HT1080 (cell line): ENCODE data around the gene PXK. TPM values are rescaled to one million over a fixed set of nuclear protein-coding genes. Genes with fewer than 3 reads are reported as not detected.
A peak's percentile ranks its signal among the peaks of the same experiment; 100 is the strongest.
"Not testable (repeated sequence)": the region's sequence is repeated elsewhere in the genome, so short reads cannot be mapped to it uniquely, and the experiment has no call there.

Experiments used
- DNase-seq: peaks from one replicate; pipeline ENCODE4 v3.0.0-alpha.2; 2015; ENCODE audit warnings: low read depth
- polyA plus RNA-seq, 2 experiments: library from polyadenylated mRNA; depleted of rRNA; stranded (reverse); fragments of >200 nt; gene quantifications; 2 replicates each; pipeline ENCODE4 v1.2.3, GENCODE V29; 2015
- total RNA-seq: library from RNA; depleted of rRNA; stranded (reverse); fragments of >200 nt; shearing (Covaris generic); gene quantifications from 2 replicates; pipeline ENCODE4 v1.2.3, GENCODE V29; 2014; rRNA removed

The PXK gene
- 19.6 and 23.3 TPM in 2 replicates for total RNA-seq
- polyA plus RNA-seq (2015; cell fraction: cytosol; rRNA removed) = 28.9 and 39.7 TPM in 2 replicates
- polyA plus RNA-seq (2015; cell fraction: nucleus; rRNA removed) = 42.4 and 42.7 TPM in 2 replicates

DNA sequence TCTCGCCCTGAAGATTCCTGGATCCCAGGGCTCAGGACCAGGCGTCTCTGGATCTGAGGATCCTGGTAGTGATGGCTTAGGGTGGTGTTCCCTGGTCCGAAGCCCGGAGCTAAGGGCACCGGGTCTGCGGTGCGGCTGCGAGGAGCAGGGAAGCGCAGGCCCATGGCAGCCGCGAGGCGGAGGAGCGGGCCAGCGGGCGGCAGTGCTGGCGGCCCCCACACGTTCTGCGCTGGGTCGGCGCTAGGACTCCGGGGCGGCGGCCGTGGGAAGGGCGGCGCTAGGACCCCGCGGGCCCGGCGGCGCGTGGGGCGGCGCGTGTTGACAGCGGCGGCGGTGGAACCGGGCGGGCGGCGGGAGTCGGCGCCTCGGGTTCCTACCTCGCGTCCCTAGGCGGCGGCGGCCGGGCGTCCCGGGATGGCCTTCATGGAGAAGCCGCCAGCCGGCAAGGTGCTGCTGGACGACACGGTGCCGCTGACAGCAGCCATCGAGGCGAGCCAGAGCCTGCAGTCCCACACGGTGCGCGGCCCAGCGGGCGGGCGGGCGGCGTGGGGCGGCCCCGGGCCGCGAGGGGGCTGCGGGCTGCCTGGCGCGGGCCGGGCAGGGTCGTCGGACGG is at the start of gene PXK:
PXK (plus strand) TSS at position 318 of the 614 bp plus-strand sequence; CDS start at position 415, 97 bp downstream.
- DNase-seq = peak; percentile 69

DNA sequence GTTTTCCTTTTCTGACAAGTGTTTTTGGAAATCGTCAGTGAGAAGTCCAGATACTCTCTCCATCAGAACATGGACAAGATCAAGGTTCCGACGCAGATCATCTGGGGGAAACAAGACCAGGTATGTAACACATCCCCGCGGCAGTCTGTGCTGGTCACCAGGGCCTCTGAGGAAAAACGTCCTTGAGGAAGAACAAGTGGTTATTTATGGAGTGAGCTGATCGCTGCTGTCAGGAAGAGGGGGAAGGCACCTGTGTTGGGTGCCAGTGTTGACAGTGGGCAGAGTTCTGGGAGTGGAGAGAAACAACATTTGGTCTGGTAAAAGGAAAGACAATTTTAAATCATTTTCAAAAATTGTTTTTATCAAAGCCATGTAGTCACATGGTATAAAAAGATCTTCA is 47.4 kb upstream of the PXK start:
- DNase-seq = no peak

DNA sequence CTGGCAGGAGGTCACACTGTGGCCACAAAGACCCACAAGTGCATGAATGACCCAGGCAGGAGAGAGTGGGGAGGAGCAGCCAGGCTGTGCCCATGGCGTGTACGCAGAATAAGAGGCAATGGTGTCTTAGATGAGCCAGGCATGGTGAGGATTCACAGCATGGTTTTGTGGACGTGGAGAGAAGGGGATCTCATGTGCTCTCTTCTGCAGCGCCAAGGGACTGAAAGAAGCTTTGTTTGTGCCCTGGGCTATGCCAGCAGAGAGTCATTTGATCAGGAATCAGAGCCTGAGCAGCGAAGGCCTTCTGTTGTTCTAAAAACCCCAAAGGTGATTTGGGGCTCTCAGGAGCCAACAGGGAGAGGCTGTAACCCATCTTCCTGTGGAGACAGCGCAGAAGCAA is 45.3 kb upstream of the PXK start:
- no peak for DNase-seq

DNA sequence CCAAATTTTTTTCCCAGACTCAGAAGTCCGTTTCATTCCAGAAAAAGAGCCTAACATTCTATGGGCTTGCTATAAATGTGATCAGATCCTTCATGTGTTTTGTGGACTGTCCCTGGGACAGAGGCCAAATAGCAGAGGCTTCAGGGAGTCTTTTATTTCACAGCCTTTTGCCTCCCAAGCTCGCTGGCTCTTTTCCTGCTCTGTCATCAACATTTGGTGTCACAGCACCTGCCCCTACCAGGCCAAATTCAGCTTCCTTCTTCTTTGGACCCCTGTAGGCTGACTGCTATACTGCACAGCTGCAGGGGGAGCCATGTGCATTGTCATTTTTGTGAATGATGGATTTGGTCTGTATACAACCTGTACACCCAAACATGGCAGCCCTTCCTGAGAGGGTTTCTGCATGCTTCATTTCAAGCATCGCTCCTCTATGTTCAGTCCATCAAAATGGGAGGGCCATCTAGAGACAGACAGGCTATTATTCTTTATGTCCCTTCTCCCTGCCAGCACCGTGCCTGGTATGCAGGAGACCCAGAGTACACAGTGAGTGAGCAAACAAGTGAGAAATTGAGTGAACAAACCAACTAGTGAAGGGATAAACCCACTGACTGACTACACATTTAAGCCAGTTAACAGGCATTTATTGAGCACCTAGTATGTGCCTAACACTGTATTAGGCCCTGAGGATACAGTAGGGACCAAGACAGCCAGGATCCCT is 44.5 kb upstream of the PXK start:
- DNase-seq = no peak

DNA sequence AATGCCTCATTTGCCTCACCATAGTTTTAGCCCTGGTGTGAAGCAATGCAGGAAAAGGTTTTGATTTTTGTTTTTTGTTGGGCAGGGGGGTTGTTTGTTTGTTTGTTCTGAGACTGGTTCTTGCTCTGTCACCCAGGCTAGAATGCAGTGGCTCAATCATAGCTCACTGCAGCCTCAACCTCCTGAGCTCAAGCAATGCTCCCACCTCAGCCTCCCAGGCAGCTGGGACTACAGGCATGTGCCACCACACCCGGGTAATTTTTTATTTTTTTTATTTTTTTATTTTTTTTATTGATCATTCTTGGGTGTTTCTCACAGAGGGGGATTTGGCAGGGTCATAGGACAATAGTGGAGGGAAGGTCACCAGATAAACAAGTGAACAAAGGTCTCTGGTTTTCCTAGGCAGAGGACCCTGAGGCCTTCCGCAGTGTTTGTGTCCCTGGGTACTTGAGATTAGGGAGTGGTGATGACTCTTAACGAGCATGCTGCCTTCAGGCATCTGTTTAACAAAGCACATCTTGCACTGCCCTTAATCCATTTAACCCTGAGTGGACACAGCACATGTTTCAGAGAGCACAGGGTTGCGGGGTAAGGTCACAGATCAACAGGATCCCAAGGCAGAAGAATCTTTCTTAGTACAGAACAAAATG is 43.6 kb upstream of the PXK start:
- DNase-seq = not testable (repeated sequence)

DNA sequence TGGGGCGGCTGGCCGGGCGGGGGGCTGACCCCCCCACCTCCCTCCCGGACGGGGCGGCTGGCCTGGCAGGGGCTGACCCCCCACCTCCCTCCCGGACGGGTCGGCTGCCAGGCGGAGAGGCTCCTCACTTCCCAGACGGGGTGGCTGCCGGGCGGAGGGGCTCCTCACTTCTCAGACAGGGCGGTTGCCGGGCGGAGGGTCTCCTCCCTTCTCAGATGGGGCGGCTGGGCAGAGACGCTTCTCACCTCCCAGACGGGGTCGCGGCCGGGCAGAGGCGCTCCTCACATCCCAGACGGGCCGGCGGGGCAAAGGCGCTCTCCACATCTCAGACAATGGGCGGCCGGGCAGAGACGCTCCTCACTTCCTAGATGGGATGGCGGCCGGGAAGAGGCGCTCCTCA is 42.2 kb upstream of the PXK start:
- not testable (repeated sequence) for DNase-seq

DNA sequence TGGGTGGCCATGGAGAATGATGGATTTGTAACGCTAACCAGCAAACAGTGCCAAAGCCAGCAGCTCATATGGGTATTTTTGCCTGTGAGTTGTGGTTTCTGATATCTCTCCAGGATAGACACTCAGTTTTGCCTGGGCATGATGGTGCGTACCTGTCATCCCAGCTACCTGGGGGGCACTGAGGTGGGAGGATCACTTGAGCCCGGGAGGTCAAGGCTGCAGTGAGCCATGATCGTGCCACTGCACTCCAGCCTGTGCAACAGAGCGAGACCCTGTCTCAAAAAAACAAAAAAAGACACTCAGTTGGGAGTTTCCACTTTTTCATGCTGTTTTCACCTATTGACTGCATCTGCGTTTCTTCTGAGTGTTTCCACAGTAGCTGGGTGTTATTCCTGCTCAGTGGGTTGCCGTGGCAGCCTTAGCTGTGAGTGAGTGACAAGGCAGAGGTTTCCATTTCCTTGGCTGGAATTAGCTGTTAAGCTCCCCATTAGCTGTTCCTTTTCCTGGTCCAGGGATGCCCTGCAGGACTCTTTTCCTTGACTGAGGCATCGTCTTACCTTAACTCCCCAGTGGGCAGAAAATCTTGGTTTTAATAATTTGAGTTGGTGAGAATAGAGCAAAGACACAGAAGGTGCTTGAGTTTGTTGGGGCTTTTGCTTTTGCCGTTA is 40.9 kb upstream of the PXK start:
- no peak for DNase-seq

DNA sequence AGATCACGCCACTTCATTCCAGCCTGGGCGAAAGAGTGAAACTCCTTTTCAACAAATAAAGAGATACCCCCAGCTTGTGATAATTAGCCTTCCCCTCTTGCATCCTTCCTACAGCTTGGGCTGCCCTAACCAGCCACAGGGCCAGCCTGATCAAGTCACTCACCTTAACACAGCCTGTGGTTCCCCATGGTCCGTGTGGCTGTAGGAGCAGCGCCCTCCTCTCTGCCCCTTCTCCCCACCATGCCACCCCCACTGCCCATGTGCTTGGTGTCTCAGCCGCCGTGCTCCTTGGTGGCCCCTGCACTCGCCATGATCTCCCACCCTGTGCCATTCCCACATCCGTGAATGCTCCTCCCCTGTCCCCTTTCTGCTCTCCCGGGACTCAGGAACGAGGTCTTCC is 39.8 kb upstream of the PXK start:
- DNase-seq = no peak

DNA sequence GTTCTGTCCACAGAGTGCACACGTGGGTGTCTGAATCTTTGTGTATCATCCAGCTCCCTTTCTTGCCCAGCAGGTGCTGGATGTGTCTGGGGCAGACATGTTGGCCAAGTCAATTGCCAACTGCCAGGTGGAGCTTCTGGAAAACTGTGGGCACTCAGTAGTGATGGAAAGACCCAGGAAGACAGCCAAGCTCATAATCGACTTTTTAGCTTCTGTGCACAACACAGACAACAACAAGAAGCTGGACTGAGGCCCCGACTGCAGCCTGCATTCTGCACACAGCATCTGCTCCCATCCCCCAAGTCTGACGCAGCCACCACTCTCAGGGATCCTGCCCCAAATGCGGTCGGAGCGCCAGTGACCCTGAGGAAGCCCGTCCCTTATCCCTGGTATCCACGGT is 39.2 kb upstream of the PXK start:
- DNase-seq = no peak

DNA sequence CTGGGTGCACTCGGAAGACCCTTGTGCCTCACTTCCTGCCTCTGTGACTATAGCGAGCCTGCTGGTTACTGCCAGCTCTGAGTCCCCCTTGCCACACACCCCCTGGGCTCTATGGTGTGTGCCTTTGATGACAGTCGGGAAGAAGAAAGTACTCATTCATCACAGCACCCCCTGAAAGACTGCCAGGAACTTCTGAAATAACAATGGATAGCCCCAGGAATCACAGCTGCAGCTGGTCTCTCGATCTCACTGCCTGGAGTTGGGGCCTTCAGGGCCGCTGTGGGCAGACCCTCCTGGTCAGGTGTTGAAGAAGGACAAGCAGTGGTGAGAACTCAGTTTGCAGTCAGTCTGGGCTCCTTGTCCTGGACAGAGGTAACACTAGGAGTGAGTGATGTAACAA is 36.4 kb upstream of the PXK start:
- no peak for DNase-seq

DNA sequence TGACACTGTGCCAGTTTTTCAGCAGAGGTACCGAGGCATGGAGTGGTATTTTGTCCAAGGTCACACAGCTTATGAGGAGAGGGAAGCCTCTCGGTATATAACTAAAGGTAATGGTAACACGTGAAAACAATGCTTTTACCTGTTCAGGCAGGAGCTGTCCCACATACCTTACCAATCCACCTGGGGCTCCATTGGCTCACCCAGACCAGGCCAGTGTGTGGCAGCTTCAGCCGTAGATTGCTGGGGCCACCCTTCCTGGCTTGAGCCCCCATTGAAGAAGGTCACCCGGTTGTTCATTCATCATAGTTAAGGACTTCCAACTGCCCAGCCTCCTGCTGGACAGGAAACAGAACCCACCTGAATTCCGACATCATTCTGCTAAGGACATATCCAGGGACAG is 35.8 kb upstream of the PXK start:
- DNase-seq = no peak

DNA sequence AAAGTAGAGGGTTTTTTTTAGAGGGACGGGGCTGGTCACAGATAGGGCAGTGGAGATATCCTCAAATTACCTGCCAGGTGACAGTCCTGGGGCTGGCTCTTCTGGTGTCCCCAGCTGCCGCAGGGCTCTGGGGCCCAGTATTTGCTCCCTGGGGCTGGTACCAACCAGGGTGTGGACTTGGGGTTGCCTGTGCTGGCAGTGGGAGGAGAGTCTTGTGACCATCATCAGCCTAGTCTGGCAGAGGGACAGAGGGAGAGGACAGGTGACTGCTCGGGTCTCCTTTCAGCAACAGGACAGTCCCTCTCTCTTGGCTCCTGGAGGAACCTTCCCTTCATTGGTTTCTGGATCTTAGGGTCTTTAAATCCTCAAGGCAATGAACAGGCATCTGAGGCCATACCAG is 34.5 kb upstream of the PXK start:
- DNase-seq = no peak

DNA sequence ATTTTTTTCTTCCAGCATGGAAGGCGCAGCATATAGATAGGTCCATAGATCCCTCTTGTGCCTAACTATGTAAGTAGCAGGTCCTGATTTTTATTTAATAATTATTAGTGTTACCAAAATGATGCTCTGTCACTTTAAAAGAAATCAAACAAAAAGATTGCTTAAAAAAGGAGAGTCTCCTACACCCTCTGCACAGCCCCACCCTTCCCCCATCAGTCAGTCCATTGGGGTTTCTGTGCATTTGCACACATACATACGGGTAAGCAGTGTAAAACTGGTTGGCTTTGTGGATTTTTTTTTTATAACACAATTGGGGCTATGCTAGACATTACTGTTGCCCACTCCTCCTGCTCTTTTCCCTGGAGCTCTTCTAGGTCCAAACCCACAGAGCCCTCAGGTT is 33.6 kb upstream of the PXK start:
- no peak for DNase-seq

DNA sequence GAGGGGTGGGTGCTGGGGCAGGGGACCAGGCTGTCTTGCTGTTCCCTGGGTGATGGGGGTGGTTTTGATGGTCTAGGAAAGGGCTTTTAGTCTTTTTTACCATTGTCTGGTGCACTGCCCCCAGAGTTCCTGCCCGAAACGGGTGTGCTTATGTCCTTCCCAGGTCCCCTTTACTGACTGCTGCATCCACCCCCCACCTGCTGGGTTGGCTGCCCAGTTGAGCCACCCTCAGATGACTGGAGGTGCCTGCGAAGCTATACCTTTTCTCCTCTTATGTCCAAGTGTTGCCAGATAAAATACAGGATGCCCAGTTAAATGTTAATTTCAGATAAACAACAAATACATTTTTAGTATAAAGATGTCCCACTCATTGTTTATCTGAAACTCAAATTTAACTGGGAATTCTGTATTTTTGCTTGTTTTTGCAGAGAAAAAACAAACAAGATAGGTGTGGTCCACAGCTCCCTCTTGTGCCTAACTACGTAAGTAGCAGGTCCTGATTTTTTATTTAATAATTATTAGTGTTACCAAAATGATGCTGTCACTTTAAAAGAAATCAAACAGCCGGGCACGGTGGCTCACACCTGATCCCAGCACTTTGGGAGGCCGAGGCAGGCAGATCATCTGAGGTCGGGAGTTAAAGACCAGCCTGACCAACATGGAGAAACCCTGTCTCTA is 32.7 kb upstream of the PXK start:
- DNase-seq = peak; percentile 33

DNA sequence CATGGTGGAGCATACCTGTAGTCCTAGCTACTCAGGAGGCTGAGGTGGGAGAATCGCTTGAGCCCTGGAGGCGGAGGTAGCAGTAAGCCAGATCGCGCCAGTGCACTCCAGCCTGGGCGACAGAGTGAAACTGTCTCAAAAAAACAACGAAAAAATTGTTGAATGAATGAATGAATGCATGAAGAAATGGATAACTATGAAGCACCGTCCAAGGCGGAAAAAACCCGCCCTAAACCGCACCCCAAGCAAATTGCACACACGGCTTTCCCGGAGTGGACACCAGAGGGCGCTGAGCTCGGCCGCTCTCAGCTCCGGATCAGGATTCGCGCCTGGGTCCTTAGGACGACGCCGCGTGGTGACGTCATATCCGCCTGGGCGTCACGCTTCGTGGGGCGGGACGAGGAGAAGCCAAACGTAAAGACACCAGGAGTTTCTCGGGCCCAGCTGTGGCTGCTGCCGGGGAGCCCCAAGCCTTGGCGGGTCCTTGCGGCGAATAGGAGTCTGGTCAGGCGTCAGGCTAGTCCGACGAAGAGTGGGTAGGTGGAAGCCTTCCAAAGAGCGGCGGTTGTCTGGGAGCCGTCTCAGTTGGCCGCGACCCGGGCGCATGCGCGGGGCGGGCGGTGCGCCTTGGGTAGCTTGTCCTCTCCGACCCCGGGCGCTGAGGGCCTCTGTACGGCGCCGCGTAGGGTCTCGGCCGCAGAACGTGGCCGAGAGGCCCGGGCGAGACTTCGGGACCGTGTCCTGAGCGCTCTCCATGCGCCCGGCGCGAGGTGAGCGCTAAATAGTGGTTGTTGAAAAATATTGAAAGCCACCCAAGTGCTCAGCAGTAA is 26.6 kb upstream of the PXK start, which contains the start of the genes HTD2 and RPP14:
HTD2 (plus strand) TSS at position 639 of the 830 bp plus-strand sequence. CDS start 11,094 bp downstream, outside the sequence.
RPP14 (plus strand) TSS at position 364 of the 830 bp plus-strand sequence. CDS start 4,085 bp downstream, outside the sequence.
- DNase-seq = peak; percentile 95

DNA sequence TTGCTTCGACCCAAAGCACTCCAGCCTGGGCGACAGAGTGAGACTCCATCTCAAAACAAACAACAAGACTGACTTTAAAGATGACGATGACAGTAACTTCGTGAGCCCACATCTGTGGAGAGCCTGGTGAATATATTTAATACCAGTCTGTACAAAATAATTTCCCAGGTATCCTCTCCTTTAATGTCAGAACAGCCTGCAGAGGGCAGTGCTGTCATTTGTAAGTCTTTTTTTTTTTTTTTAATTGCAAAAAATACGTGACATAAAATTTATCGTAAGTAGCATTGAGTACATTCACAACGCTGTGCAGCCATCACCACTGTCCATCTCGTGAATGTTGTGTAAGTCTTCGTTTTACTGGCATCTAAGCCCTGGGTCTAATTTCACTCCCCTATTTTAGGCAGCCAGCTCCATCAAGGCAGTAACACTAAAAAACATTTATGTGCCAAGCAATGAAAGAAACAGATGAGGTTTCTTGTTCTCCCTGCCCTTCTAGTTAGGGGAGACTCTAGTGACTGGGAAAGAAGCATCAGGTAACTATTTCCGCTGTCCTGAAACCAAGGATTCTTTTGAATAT is 25.0 kb upstream of the PXK start:
- DNase-seq = peak; percentile 63

DNA sequence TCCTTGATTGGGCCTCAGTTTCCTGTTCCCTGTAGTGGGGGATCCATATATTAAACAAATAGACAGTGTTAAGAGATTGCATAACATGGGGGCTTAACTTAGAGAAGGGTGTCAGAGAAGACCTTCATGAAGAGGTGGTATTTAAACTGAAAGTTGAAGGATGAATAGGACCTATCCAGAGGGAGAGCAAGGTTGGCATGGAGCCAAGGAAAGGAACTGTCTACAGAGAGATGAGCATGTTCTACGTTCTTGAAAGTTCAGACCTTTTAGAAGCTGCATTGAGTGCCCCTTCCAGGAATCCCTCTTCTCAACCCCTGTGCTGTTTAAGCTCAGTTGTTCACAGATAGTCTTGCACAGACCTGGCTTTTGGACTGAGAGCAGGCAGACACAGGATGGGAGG is 24.0 kb upstream of the PXK start:
- no peak for DNase-seq

DNA sequence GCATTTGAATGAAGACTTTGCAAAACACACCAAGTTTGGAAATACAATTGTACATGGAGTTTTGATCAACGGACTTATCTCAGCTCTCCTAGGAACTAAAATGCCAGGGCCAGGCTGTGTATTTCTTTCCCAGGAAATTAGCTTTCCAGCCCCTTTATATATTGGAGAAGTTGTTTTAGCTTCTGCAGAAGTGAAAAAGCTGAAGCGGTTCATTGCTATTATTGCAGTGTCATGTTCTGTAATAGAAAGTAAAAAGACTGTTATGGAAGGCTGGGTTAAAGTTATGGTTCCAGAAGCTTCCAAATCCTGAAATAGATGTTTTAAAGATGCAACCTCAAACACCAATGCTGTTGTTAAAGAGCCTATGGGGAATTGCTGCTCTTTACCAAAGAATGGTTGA is 14.9 kb upstream of the PXK start:
- DNase-seq = no peak

DNA sequence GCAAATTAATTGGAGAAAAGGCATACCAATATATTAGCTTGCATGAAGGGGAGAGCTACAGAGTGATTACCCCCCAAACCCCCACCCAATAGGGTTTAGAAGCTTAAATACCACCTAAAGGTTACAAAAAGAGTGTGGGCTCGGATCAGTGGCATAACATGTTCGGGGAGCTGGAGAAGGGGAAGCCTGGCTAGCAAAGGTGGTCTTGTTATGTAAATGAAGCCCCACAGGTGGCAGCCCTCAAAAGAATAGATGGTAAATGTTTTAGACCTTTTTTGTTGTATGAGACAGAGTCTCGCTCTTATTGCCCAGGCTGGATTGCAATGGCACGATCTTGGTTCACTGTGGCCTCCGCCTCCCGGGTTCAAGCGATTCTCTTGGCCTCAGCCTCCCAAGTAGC is 10.9 kb upstream of the PXK start:
- no peak for DNase-seq

DNA sequence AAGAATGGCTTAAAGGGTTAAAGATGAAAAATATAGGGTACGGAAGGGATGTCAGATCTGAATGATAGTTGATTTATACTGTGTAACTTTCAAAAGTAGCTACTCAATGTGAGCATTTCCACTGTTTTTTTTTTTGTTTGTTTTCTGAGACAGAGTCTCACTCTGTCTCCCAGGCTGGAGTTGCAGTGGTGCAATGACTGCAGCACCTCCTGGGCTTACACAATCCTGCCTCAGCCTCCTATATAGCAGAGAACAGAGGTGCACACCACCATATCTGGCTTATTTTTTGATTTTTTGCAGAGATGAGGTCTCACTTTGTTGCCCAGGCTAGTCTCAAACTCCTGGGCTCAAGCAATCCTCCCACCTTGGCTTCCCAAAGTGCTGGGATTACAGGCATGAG is 9.9 kb upstream of the PXK start:
- DNase-seq = no peak
